ENCODE results near the gene OTX2.

The OTX2 gene

GRCh38 chr14:56854325-56854724 is 44.0 kb upstream of the OTX2 start:
- no peak overlapping the region for H2AFZ ChIP-seq (ENCODE audit: insufficient read depth, low read length, poor library complexity)
- H3K14ac ChIP-seq (ENCODE audit: low read length), result no peak overlapping the region
- H3K4me1 ChIP-seq (ENCODE audit: control insufficient read depth in 1 of 2, insufficient read depth in 2 of 2, low read length in 2 of 2), result peaks cover 0 to 3% of the 10 kb centered on the region in 2 experiments
- no peaks in the 10 kb centered on the region for H3K36me3 ChIP-seq (ENCODE audit: control insufficient read depth in 1 of 2, insufficient read depth in 2 of 2, low read length in 2 of 2)
- H3K4me3 ChIP-seq (ENCODE audit: low read depth, low read length), result no peak overlapping the region
- H4K91ac ChIP-seq (ENCODE audit: low read depth, low read length), result no peak overlapping the region
- H4K8ac ChIP-seq (ENCODE audit: low read depth, low read length), result no peak overlapping the region
- no peak for DNase-seq
- no peaks in the 10 kb centered on the region for H3K79me1 ChIP-seq (ENCODE audit: low read length)
- no peak overlapping the region for H3K18ac ChIP-seq (ENCODE audit: low read length)
- H2AK5ac ChIP-seq (ENCODE audit: low read length), result no peak overlapping the region
- H3K27me3 ChIP-seq (ENCODE audit: insufficient read depth, low read length), result no peaks in the 10 kb centered on the region
- no peak overlapping the region for H3K23ac ChIP-seq (ENCODE audit: low read length)
- no peak overlapping the region for H4K12ac ChIP-seq (ENCODE audit: low read depth, low read length)
- no peak overlapping the region for H2BK5ac ChIP-seq (ENCODE audit: low read depth, low read length, poor library complexity)
- H3K9me3 ChIP-seq (ENCODE audit: insufficient read depth, low read depth, low read length), result no peaks in the 10 kb centered on the region
- WGBS (ENCODE audit: extremely low coverage, insufficient coverage, insufficient read length), result no CpG with 5 or more reads among the region's 2 CpGs
- H2BK12ac ChIP-seq (ENCODE audit: low read length), result no peak overlapping the region
- no peak overlapping the region for H2BK120ac ChIP-seq (ENCODE audit: insufficient read depth, low read length, poor library complexity)
- no peak overlapping the region for H3K4me2 ChIP-seq (ENCODE audit: low read length)
- H3K79me2 ChIP-seq (ENCODE audit: control insufficient read depth, insufficient read depth, low read length, poor library complexity), result no peaks in the 10 kb centered on the region
- H3K9ac ChIP-seq (ENCODE audit: low read length), result no peak overlapping the region
- no peak overlapping the region for H3K4ac ChIP-seq (ENCODE audit: low read depth, low read length)
- no peak overlapping the region for H3K27ac ChIP-seq (ENCODE audit: low read depth, low read length)

GRCh38 chr14:56846970-56847930 is 37.0 kb upstream of the OTX2 start:
- H3K4me1 ChIP-seq (ENCODE audit: control insufficient read depth in 1 of 2, insufficient read depth in 2 of 2, low read length in 2 of 2), result peaks cover 0 to 5% of the 10 kb centered on the region in 2 experiments
- H2BK5ac ChIP-seq (ENCODE audit: low read depth, low read length, poor library complexity), result no peak overlapping the region
- H3K79me1 ChIP-seq (ENCODE audit: low read length), result no peaks in the 10 kb centered on the region
- H2BK120ac ChIP-seq (ENCODE audit: insufficient read depth, low read length, poor library complexity), result no peak overlapping the region
- no peak overlapping the region for H4K91ac ChIP-seq (ENCODE audit: low read depth, low read length)
- H3K27ac ChIP-seq (ENCODE audit: low read depth, low read length), result no peak overlapping the region
- H3K4me3 ChIP-seq (ENCODE audit: low read depth, low read length), result no peak overlapping the region
- H3K79me2 ChIP-seq (ENCODE audit: control insufficient read depth, insufficient read depth, low read length, poor library complexity), result no peaks in the 10 kb centered on the region
- peaks cover 7% of the 10 kb centered on the region for H3K27me3 ChIP-seq (ENCODE audit: insufficient read depth, low read length)
- no CpG with 5 or more reads among the region's 11 CpGs for WGBS (ENCODE audit: extremely low coverage, insufficient coverage, insufficient read length)
- H3K4ac ChIP-seq (ENCODE audit: low read depth, low read length), result no peak overlapping the region
- H3K14ac ChIP-seq (ENCODE audit: low read length), result no peak overlapping the region
- no peak overlapping the region for H3K18ac ChIP-seq (ENCODE audit: low read length)
- no peak overlapping the region for H2AK5ac ChIP-seq (ENCODE audit: low read length)
- H3K4me2 ChIP-seq (ENCODE audit: low read length), result no peak overlapping the region
- no peak overlapping the region for H4K12ac ChIP-seq (ENCODE audit: low read depth, low read length)
- H3K36me3 ChIP-seq (ENCODE audit: control insufficient read depth in 1 of 2, insufficient read depth in 2 of 2, low read length in 2 of 2), result no peaks in the 10 kb centered on the region
- no peak overlapping the region for H3K9ac ChIP-seq (ENCODE audit: low read length)
- no peak overlapping the region for H2BK12ac ChIP-seq (ENCODE audit: low read length)
- no peak for DNase-seq
- no peaks in the 10 kb centered on the region for H3K9me3 ChIP-seq (ENCODE audit: insufficient read depth, low read depth, low read length)
- H3K23ac ChIP-seq (ENCODE audit: low read length), result no peak overlapping the region
- H2AFZ ChIP-seq (ENCODE audit: insufficient read depth, low read length, poor library complexity), result no peak overlapping the region
- no peak overlapping the region for H4K8ac ChIP-seq (ENCODE audit: low read depth, low read length)

- no peak overlapping the region for H2AFZ ChIP-seq (ENCODE audit: insufficient read depth, low read length, poor library complexity)
- H3K14ac ChIP-seq (ENCODE audit: low read length), result no peak overlapping the region
- H3K18ac ChIP-seq (ENCODE audit: low read length), result no peak overlapping the region
- H3K9me3 ChIP-seq (ENCODE audit: insufficient read depth, low read depth, low read length), result no peaks in the 10 kb centered on the region
- H2BK120ac ChIP-seq (ENCODE audit: insufficient read depth, low read length, poor library complexity), result no peak overlapping the region
- no peak overlapping the region for H3K4me3 ChIP-seq (ENCODE audit: low read depth, low read length)
- no peak overlapping the region for H3K27ac ChIP-seq (ENCODE audit: low read depth, low read length)
- H4K91ac ChIP-seq (ENCODE audit: low read depth, low read length), result no peak overlapping the region
- no peak for DNase-seq
- H3K36me3 ChIP-seq (ENCODE audit: control insufficient read depth in 1 of 2, insufficient read depth in 2 of 2, low read length in 2 of 2), result no peaks in the 10 kb centered on the region
- peaks cover 0 to 5% of the 10 kb centered on the region in 2 experiments for H3K4me1 ChIP-seq (ENCODE audit: control insufficient read depth in 1 of 2, insufficient read depth in 2 of 2, low read length in 2 of 2)
- no peak overlapping the region for H3K4me2 ChIP-seq (ENCODE audit: low read length)
- no peaks in the 10 kb centered on the region for H3K79me2 ChIP-seq (ENCODE audit: control insufficient read depth, insufficient read depth, low read length, poor library complexity)
- H3K4ac ChIP-seq (ENCODE audit: low read depth, low read length), result no peak overlapping the region
- no peak overlapping the region for H2BK12ac ChIP-seq (ENCODE audit: low read length)
- no peak overlapping the region for H2AK5ac ChIP-seq (ENCODE audit: low read length)
- H4K12ac ChIP-seq (ENCODE audit: low read depth, low read length), result no peak overlapping the region
- H4K8ac ChIP-seq (ENCODE audit: low read depth, low read length), result no peak overlapping the region
- no peaks in the 10 kb centered on the region for H3K79me1 ChIP-seq (ENCODE audit: low read length)
- H2BK5ac ChIP-seq (ENCODE audit: low read depth, low read length, poor library complexity), result no peak overlapping the region
- H3K23ac ChIP-seq (ENCODE audit: low read length), result no peak overlapping the region
- no CpG with 5 or more reads among the region's 16 CpGs for WGBS (ENCODE audit: extremely low coverage, insufficient coverage, insufficient read length)
- no peak overlapping the region for H3K9ac ChIP-seq (ENCODE audit: low read length)
- H3K27me3 ChIP-seq (ENCODE audit: insufficient read depth, low read length), result peaks cover 7% of the 10 kb centered on the region
Measured at GRCh38 chr14:56844406-56845002, 34.2 kb upstream of the OTX2 start.

- Histone ChIP-seq H2BK12ac (ENCODE audit: low read length) (no peak overlapping the region), H2BK120ac (ENCODE audit: insufficient read depth, low read length, poor library complexity) (no peak overlapping the region), H3K27ac (ENCODE audit: low read depth, low read length) (no peak overlapping the region), H3K4me1 (ENCODE audit: control insufficient read depth in 1 of 2, insufficient read depth in 2 of 2, low read length in 2 of 2) (no peaks in the 10 kb centered on the region), H2BK5ac (ENCODE audit: low read depth, low read length, poor library complexity) (no peak overlapping the region), H3K79me2 (ENCODE audit: control insufficient read depth, insufficient read depth, low read length, poor library complexity) (no peaks in the 10 kb centered on the region), H2AK5ac (ENCODE audit: low read length) (no peak overlapping the region), H3K4me3 (ENCODE audit: low read depth, low read length) (no peak overlapping the region), H3K14ac (ENCODE audit: low read length) (no peak overlapping the region), H3K9ac (ENCODE audit: low read length) (no peak overlapping the region), H3K18ac (ENCODE audit: low read length) (no peak overlapping the region), H3K27me3 (ENCODE audit: insufficient read depth, low read length) (peaks cover 7% of the 10 kb centered on the region), H2AFZ (ENCODE audit: insufficient read depth, low read length, poor library complexity) (no peak overlapping the region), H3K36me3 (ENCODE audit: control insufficient read depth in 1 of 2, insufficient read depth in 2 of 2, low read length in 2 of 2) (no peaks in the 10 kb centered on the region), H3K9me3 (ENCODE audit: insufficient read depth, low read depth, low read length) (no peaks in the 10 kb centered on the region), H4K12ac (ENCODE audit: low read depth, low read length) (no peak overlapping the region), H3K23ac (ENCODE audit: low read length) (no peak overlapping the region), H3K4me2 (ENCODE audit: low read length) (no peak overlapping the region), H3K79me1 (ENCODE audit: low read length) (no peaks in the 10 kb centered on the region), H4K91ac (ENCODE audit: low read depth, low read length) (no peak overlapping the region), H3K4ac (ENCODE audit: low read depth, low read length) (no peak overlapping the region), H4K8ac (ENCODE audit: low read depth, low read length) (no peak overlapping the region)
- peak; percentile 49 to 90 for DNase-seq
- no CpG with 5 or more reads among the region's 3 CpGs for WGBS (ENCODE audit: extremely low coverage, insufficient coverage, insufficient read length)
Measured at GRCh38 chr14:56841611-56842010, 31.3 kb upstream of the OTX2 start.
